GM19023 (cell line): ENCODE measurements around the gene FAM20A.
A peak's percentile ranks its signal among the peaks of the same experiment; 100 is the strongest.
"Not testable (repeated sequence)": the region's sequence is repeated elsewhere in the genome, so short reads cannot be mapped to it uniquely, and the experiment has no call there.

Source experiments
- ATAC-seq: cut with Tn5 transposase; IDR thresholded peaks from one replicate; pipeline ENCODE4 v1.9.1; 2021; ENCODE audit warnings: mild to moderate bottlenecking, moderate library complexity; ENCODE audit not compliant: unreplicated experiment

The FAM20A gene

GRCh38 chr17:68533887-68534694 lies 67.1 kb downstream of the FAM20A start:
- ATAC-seq: no peak

- no peak for ATAC-seq
Observed at GRCh38 chr17:68532826-68533225, 68.3 kb downstream of the FAM20A start.

GRCh38 chr17:68531252-68531651 lies 69.9 kb downstream of the FAM20A start:
- ATAC-seq: no peak

- ATAC-seq: no peak
Observed at GRCh38 chr17:68527314-68527713, 73.9 kb downstream of the FAM20A start.

- no peak for ATAC-seq
Observed at GRCh38 chr17:68526548-68526947, 74.6 kb downstream of the FAM20A start.

- ATAC-seq: no peak
Observed at GRCh38 chr17:68522266-68522665, 78.9 kb downstream of the FAM20A start.

- no peak for ATAC-seq
Observed at GRCh38 chr17:68519911-68520310, 81.3 kb downstream of the FAM20A start.

- ATAC-seq: not testable (repeated sequence)
Observed at GRCh38 chr17:68519051-68519450, 82.1 kb downstream of the FAM20A start.

- no peak for ATAC-seq
Observed at GRCh38 chr17:68518063-68518815, 82.9 kb downstream of the FAM20A start.

- ATAC-seq: not testable (repeated sequence)
Observed at GRCh38 chr17:68517605-68518004, 83.6 kb downstream of the FAM20A start.

GRCh38 chr17:68516732-68517131 lies 84.4 kb downstream of the FAM20A start:
- ATAC-seq: no peak

GRCh38 chr17:68514831-68515635 lies 86.1 kb downstream of the FAM20A start:
- ATAC-seq: no peak

GRCh38 chr17:68513932-68514331 lies 87.2 kb downstream of the FAM20A start:
- ATAC-seq: no peak

GRCh38 chr17:68512960-68513474 lies 88.2 kb downstream of the FAM20A start:
- no peak for ATAC-seq

- ATAC-seq: peak; percentile 93
Observed at GRCh38 chr17:68512247-68512959, 88.8 kb downstream of the FAM20A start, which contains the start of gene PRKAR1A. Gene PRKAR1A, plus strand, starts transcription at chr17:68512430. Its CDS starts 2,970 bp downstream, at chr17:68515400.

GRCh38 chr17:68511671-68512246 lies 89.4 kb downstream of the FAM20A start:
- peak; percentile 52 for ATAC-seq

GRCh38 chr17:68511254-68511670 lies 89.9 kb downstream of the FAM20A start:
- ATAC-seq: no peak

- ATAC-seq: no peak
Observed at GRCh38 chr17:68509141-68510057, 91.8 kb downstream of the FAM20A start.

GRCh38 chr17:68507576-68507975 lies 93.6 kb downstream of the FAM20A start:
- no peak for ATAC-seq
